Progenitor cell of endocrine pancreas (in vitro differentiated cells): ENCODE results near the gene FOXP3. TPM values are rescaled to one million over a fixed set of nuclear protein-coding genes. Genes with fewer than 3 reads are reported as not detected.

ENCODE experiments used
- DNase-seq: peaks from one replicate; pipeline ENCODE4 v3.0.0; 2021; ENCODE audit warnings: low spot score; ENCODE audit not compliant: unreplicated experiment
- H3K27ac Mint-ChIP-seq: 2 replicates; pipeline ENCODE4 v1.8.0; 2021; ENCODE audit warnings: mild to moderate bottlenecking, moderate library complexity, mixed read lengths
- H3K27me3 Mint-ChIP-seq: 2 replicates; pipeline ENCODE4 v1.8.0; 2021; ENCODE audit warnings: mixed read lengths
- H3K36me3 Mint-ChIP-seq: 2 replicates; pipeline ENCODE4 v1.8.0; 2022; ENCODE audit warnings: mixed read lengths; ENCODE audit not compliant: insufficient read depth
- H3K4me1 Mint-ChIP-seq: 2 replicates; pipeline ENCODE4 v1.8.0; 2021; ENCODE audit warnings: low read depth, mixed read lengths
- H3K4me3 Mint-ChIP-seq: 2 replicates; pipeline ENCODE4 v1.8.0; 2021; ENCODE audit warnings: low read depth, mild to moderate bottlenecking, moderate library complexity, mixed read lengths
- H3K9me3 Mint-ChIP-seq: 2 replicates; pipeline ENCODE4 v1.8.0; 2021; ENCODE audit warnings: low read depth, mixed read lengths
- CTCF ChIP-seq: fragments of 200-600 bp; sonication (generic); IDR thresholded peaks from one replicate; pipeline ENCODE4 v1.5.0; 2021; ENCODE audit warnings: antibody characterized with exemption, mild to moderate bottlenecking; ENCODE audit not compliant: unreplicated experiment
- total RNA-seq: library from RNA; stranded (reverse); gene quantifications from 2 replicates; pipeline ENCODE4 v1.2.1, GENCODE V29; 2021

Gene FOXP3
- total RNA-seq, 1 donor from 2014 or later, result 0.24 TPM

- H3K27me3 Mint-ChIP-seq, result peaks cover 3% of the 10 kb centered on the region
- no peak overlapping the region for H3K4me3 Mint-ChIP-seq
- no peaks in the 10 kb centered on the region for H3K36me3 Mint-ChIP-seq
- H3K27ac Mint-ChIP-seq, result no peak overlapping the region
- peaks cover 3% of the 10 kb centered on the region for H3K9me3 Mint-ChIP-seq
- no peak for DNase-seq
- no peak for TF ChIP-seq CTCF
- H3K4me1 Mint-ChIP-seq, result peaks cover 2% of the 10 kb centered on the region
These were observed 25.7 kb upstream of the FOXP3 start for GRCh38 chrX:49290215-49290614.

- H3K27me3 Mint-ChIP-seq, result peaks cover 3% of the 10 kb centered on the region
- no peak overlapping the region for H3K27ac Mint-ChIP-seq
- no peak overlapping the region for H3K4me3 Mint-ChIP-seq
- H3K9me3 Mint-ChIP-seq, result peaks cover 3% of the 10 kb centered on the region
- H3K36me3 Mint-ChIP-seq, result no peaks in the 10 kb centered on the region
- no peak for DNase-seq
- peaks cover 2% of the 10 kb centered on the region for H3K4me1 Mint-ChIP-seq
- no peak for TF ChIP-seq CTCF
These were observed 23.2 kb upstream of the FOXP3 start for GRCh38 chrX:49287665-49288064.

- Mint-ChIP-seq H3K4me3 (no peak overlapping the region), H3K27ac (no peak overlapping the region), H3K36me3 (peaks cover 1% of the 10 kb centered on the region), H3K4me1 (no peaks in the 10 kb centered on the region), H3K9me3 (peaks cover 6% of the 10 kb centered on the region), H3K27me3 (no peaks in the 10 kb centered on the region)
- no peak for DNase-seq
- TF ChIP-seq CTCF, result no peak
These were observed 22.1 kb upstream of the FOXP3 start for GRCh38 chrX:49286581-49286980.

- Mint-ChIP-seq H3K9me3 (peaks cover 6% of the 10 kb centered on the region), H3K4me3 (no peak overlapping the region), H3K36me3 (peaks cover 1% of the 10 kb centered on the region), H3K27me3 (no peaks in the 10 kb centered on the region), H3K4me1 (no peaks in the 10 kb centered on the region), H3K27ac (no peak overlapping the region)
- TF ChIP-seq CTCF, result no peak
- no peak for DNase-seq
These were observed 21.6 kb upstream of the FOXP3 start for GRCh38 chrX:49286136-49286535.

GRCh38 chrX:49284212-49284611 lies 19.7 kb upstream of the FOXP3 start:
- no peak overlapping the region for H3K27ac Mint-ChIP-seq
- H3K36me3 Mint-ChIP-seq, result peaks cover 1% of the 10 kb centered on the region
- H3K4me1 Mint-ChIP-seq, result no peaks in the 10 kb centered on the region
- H3K9me3 Mint-ChIP-seq, result peaks cover 8% of the 10 kb centered on the region
- DNase-seq, result no peak
- TF ChIP-seq CTCF, result no peak
- no peak overlapping the region for H3K4me3 Mint-ChIP-seq
- no peaks in the 10 kb centered on the region for H3K27me3 Mint-ChIP-seq
